HEK293T (cell line): ENCODE results near the gene CAPN8.

ENCODE experiments used
- CTCF ChIA-PET: fragments of 350-600 bp; formaldehyde crosslinking; extraction: SDS; loops from one replicate; lab custom pipeline; 2021; ENCODE audit warnings: antibody characterized with exemption, inconsistent platforms; lab: Yijun Ruan, JAX
- POLR2A ChIA-PET: fragments of 350-600 bp; formaldehyde crosslinking; extraction: SDS; loops from one replicate; lab custom pipeline; 2020; ENCODE audit warnings: antibody characterized with exemption, inconsistent platforms; lab: Yijun Ruan, JAX
- DNase-seq: peaks from one replicate; pipeline ENCODE4 v3.0.0; 2012; ENCODE audit warnings: mixed read lengths; ENCODE audit errors: extremely low spot score
- ARNT ChIP-seq: fragments of 450-650 bp; IDR thresholded peaks from 2 replicates; pipeline ENCODE4 v1.6.1; 2017; ENCODE audit warnings: mild to moderate bottlenecking
- BHLHE40 ChIP-seq: fragments of 450-650 bp; IDR thresholded peaks from 2 replicates; pipeline ENCODE4 v1.6.1; 2016; ENCODE audit warnings: mild to moderate bottlenecking, moderate library complexity, borderline replicate concordance
- CTBP1 ChIP-seq: fragments of 450-650 bp; IDR thresholded peaks from 2 replicates; pipeline ENCODE4 v1.6.1; 2016; ENCODE audit warnings: borderline replicate concordance
- ELF4 ChIP-seq: fragments of 450-650 bp; IDR thresholded peaks from 2 replicates; pipeline ENCODE4 v1.6.1; 2017; ENCODE audit warnings: antibody characterized with exemption
- FOXA1 ChIP-seq: fragments of 450-650 bp; IDR thresholded peaks from 2 replicates; pipeline ENCODE4 v1.6.1; 2016; ENCODE audit warnings: mild to moderate bottlenecking
- FOXK2 ChIP-seq: fragments of 450-650 bp; IDR thresholded peaks from 2 replicates; pipeline ENCODE4 v1.6.1; 2016; ENCODE audit warnings: mild to moderate bottlenecking
- FOXM1 ChIP-seq: fragments of 450-650 bp; IDR thresholded peaks from 2 replicates; pipeline ENCODE4 v1.6.1; 2017; ENCODE audit warnings: mild to moderate bottlenecking, borderline replicate concordance
- HDGF ChIP-seq: fragments of 450-650 bp; IDR thresholded peaks from 2 replicates; pipeline ENCODE4 v1.6.1; 2017; ENCODE audit warnings: antibody characterized with exemption, borderline replicate concordance
- L3MBTL2 ChIP-seq: fragments of 450-650 bp; conservative IDR thresholded peaks from 2 replicates; pipeline ENCODE4 v1.6.1; 2016; ENCODE audit warnings: mild to moderate bottlenecking
- LEF1 ChIP-seq: fragments of 450-650 bp; IDR thresholded peaks from 2 replicates; pipeline ENCODE4 v1.6.1; 2017; ENCODE audit warnings: mild to moderate bottlenecking, borderline replicate concordance
- NFRKB ChIP-seq: fragments of 450-650 bp; IDR thresholded peaks from 2 replicates; pipeline ENCODE4 v1.6.1; 2016; ENCODE audit warnings: mild to moderate bottlenecking, moderate library complexity
- PKNOX1 ChIP-seq: fragments of 450-650 bp; IDR thresholded peaks from 2 replicates; pipeline ENCODE4 v1.6.1; 2016
- SP1 ChIP-seq: fragments of 450-650 bp; IDR thresholded peaks from 2 replicates; pipeline ENCODE4 v1.6.1; 2017
- SUZ12 ChIP-seq: fragments of 450-650 bp; IDR thresholded peaks from 2 replicates; pipeline ENCODE4 v1.6.1; 2016; ENCODE audit warnings: mild to moderate bottlenecking
- TARDBP ChIP-seq: fragments of 450-650 bp; IDR thresholded peaks from 2 replicates; pipeline ENCODE4 v1.6.1; 2016
- ZNF384 ChIP-seq: fragments of 450-650 bp; IDR thresholded peaks from 2 replicates; pipeline ENCODE4 v1.6.1; 2016

Gene CAPN8

GRCh38 chr1:223654083-223654482, 11.4 kb downstream of the CAPN8 start:
- no peak for DNase-seq
- no peak for TF ChIP-seq SUZ12
- TF ChIP-seq LEF1 = no peak
- no peak for TF ChIP-seq CTBP1
- TF ChIP-seq ELF4 = no peak
- no peak for TF ChIP-seq L3MBTL2
- TF ChIP-seq PKNOX1 = no peak
- no peak for TF ChIP-seq BHLHE40
- no peak for TF ChIP-seq SP1
- TF ChIP-seq FOXK2 = no peak
- TF ChIP-seq ARNT = no peak
- no peak for TF ChIP-seq TARDBP
- TF ChIP-seq FOXA1 = no peak
- no peak for TF ChIP-seq FOXM1
- no peak for TF ChIP-seq NFRKB
- TF ChIP-seq ZNF384 = no peak
- no peak for TF ChIP-seq HDGF
- ChIA-PET CTCF (no interaction called here), POLR2A (no interaction called here)

- TF ChIP-seq PKNOX1 (no peak), L3MBTL2 (no peak)
- ChIA-PET CTCF (no interaction called here), POLR2A (no interaction called here)
- no peak for DNase-seq
Observed at GRCh38 chr1:223653431-223653830, 12.1 kb downstream of the CAPN8 start.

GRCh38 chr1:223653015-223653414, 12.5 kb downstream of the CAPN8 start:
- no peak for DNase-seq
- TF ChIP-seq PKNOX1 = no peak
- TF ChIP-seq L3MBTL2 = no peak
- no peak for TF ChIP-seq FOXM1
- TF ChIP-seq CTBP1 = no peak
- TF ChIP-seq HDGF = no peak
- TF ChIP-seq BHLHE40 = no peak
- TF ChIP-seq SUZ12 = no peak
- TF ChIP-seq ARNT = no peak
- no peak for TF ChIP-seq SP1
- TF ChIP-seq ELF4 = no peak
- TF ChIP-seq TARDBP = no peak
- no peak for TF ChIP-seq FOXA1
- TF ChIP-seq NFRKB = no peak
- TF ChIP-seq LEF1 = no peak
- ChIA-PET CTCF (interaction anchor here (1.0 kb wide), 1 partner anchor 96 kb away, joined by 3 read pairs; no protein-coding TSS in a partner anchor), POLR2A (no interaction called here)

GRCh38 chr1:223652436-223652941, 13.0 kb downstream of the CAPN8 start:
- CTCF ChIA-PET = interaction anchor here (0.6 to 1.0 kb wide), 2 partner anchors 96 to 519 kb away, joined by 3 read pairs; no protein-coding TSS in a partner anchor
- TF ChIP-seq TARDBP (no peak), ELF4 (no peak), FOXA1 (no peak), ZNF384 (no peak), SUZ12 (no peak), ARNT (no peak), HDGF (no peak), LEF1 (no peak), BHLHE40 (no peak), FOXM1 (no peak), L3MBTL2 (no peak), FOXK2 (no peak), SP1 (no peak)
- POLR2A ChIA-PET = no interaction called here
- no peak for DNase-seq

GRCh38 chr1:223651291-223651991, 14.1 kb downstream of the CAPN8 start:
- no peak for TF ChIP-seq CTBP1
- no peak for TF ChIP-seq NFRKB
- no peak for TF ChIP-seq SP1
- TF ChIP-seq FOXA1 = no peak
- no peak for TF ChIP-seq L3MBTL2
- no peak for TF ChIP-seq ZNF384
- TF ChIP-seq PKNOX1 = no peak
- no peak for TF ChIP-seq SUZ12
- TF ChIP-seq FOXM1 = no peak
- TF ChIP-seq BHLHE40 = no peak
- TF ChIP-seq ELF4 = no peak
- TF ChIP-seq FOXK2 = no peak
- no peak for TF ChIP-seq ARNT
- TF ChIP-seq HDGF = no peak
- no peak for TF ChIP-seq LEF1
- DNase-seq = no peak
- ChIA-PET POLR2A (no interaction called here), CTCF (no interaction called here)
